K562 (cell line): Measurements from ENCODE around the gene ZDHHC8. TPM values are rescaled to one million over a fixed set of nuclear protein-coding genes. Genes with fewer than 3 reads are reported as not detected.
A peak's percentile ranks its signal among the peaks of the same experiment; 100 is the strongest.

Experiments used
- COPS2 ChIP-seq: fragments of 450-650 bp; conservative IDR thresholded peaks from 2 replicates; pipeline ENCODE4 v1.6.1; 2016; ENCODE audit warnings: mild to moderate bottlenecking, moderate library complexity
- E2F5 ChIP-seq: sonication (generic); formaldehyde crosslinking; IDR thresholded peaks from 2 replicates; pipeline ENCODE4 v1.8.0; 2022; ENCODE audit warnings: mild to moderate bottlenecking, missing genetic modification reagents
- RAD51 ChIP-seq: fragments of 450-650 bp; IDR thresholded peaks from 2 replicates; pipeline ENCODE4 v1.7.1; 2016; ENCODE audit warnings: low read depth, mild to moderate bottlenecking, borderline replicate concordance
- ZEB2 ChIP-seq: fragments of 450-650 bp; IDR thresholded peaks from 2 replicates; pipeline ENCODE4 v1.6.1; 2016
- ZKSCAN1 ChIP-seq: fragments of 150-350 bp; IDR thresholded peaks from 2 replicates; pipeline ENCODE4 v1.6.1; 2016; ENCODE audit warnings: low read depth, low read length
- ZNF12 ChIP-seq: sonication (generic); formaldehyde crosslinking; IDR thresholded peaks from 2 replicates; pipeline ENCODE4 v1.4.0; 2020; ENCODE audit warnings: mild to moderate bottlenecking, missing genetic modification reagents
- ZNF444 ChIP-seq: fragments of 250-450 bp; sonication (Bioruptor Pico); IDR thresholded peaks from 2 replicates; pipeline ENCODE4 v1.4.0; 2020; ENCODE audit warnings: mild to moderate bottlenecking, moderate library complexity
- ZNF639 ChIP-seq, 2 experiments: fragments of 200-800 bp in 1 of 2; sonication (Bioruptor generic) in 1 of 2; sonication (generic) in 1 of 2; formaldehyde crosslinking in 1 of 2; IDR thresholded peaks in 1 of 2; conservative IDR thresholded peaks in 1 of 2; 2 replicates each; pipeline versions ENCODE4 v1.5.0 to v1.6.1; 2016 to 2020; ENCODE audit warnings: missing compliant biosample characterization in 1 of 2, missing genetic modification characterization in 1 of 2, missing genetic modification reagents in 1 of 2
- polyA plus RNA-seq, 8 experiments: library from polyadenylated mRNA; depleted of rRNA in 4 of 8; stranded (reverse) in 5 of 8; unstranded in 3 of 8; fragments of >200 nt; fragmentation: Nextera tagmentation in 2 of 8; fragmentation: Illumina TruSeq in 1 of 8; extraction: Ambion mirVana in 2 of 8; extraction: Trizol in 1 of 8; gene quantifications; 2 replicates each; pipeline versions ENCODE4 v1.2.1 to v1.2.3, GENCODE V29; 2011 to 2014; ENCODE audit warnings: inconsistent platforms in 1 of 8, missing spikeins in 1 of 8
- total RNA-seq, 7 experiments: library from RNA; depleted of rRNA in 6 of 7; stranded (reverse); fragments of >200 nt in 6 of 7; fragmentation: Illumina TruSeq in 2 of 7; extraction: Trizol in 2 of 7; gene quantifications; 2 replicates each; pipeline versions ENCODE4 v1.2.1 to v1.2.3, GENCODE V29; 2011 to 2021; ENCODE audit warnings: low replicate concordance in 1 of 7
- TF ChIP-seq, protein P1 (sequence below): fragments of 250-450 bp; sonication (Bioruptor Pico); IDR thresholded peaks from 2 replicates; pipeline ENCODE4 v1.4.0; 2020
- TF ChIP-seq, protein P2 (sequence below): fragments of 450-650 bp; formaldehyde crosslinking; IDR thresholded peaks from 2 replicates; pipeline ENCODE4 v1.4.0; 2022; ENCODE audit warnings: mild to moderate bottlenecking, moderate library complexity
- TF ChIP-seq, protein P3 (sequence below): IDR thresholded peaks from 3 replicates; pipeline ENCODE4 v1.6.1; 2011; ENCODE audit warnings: borderline replicate concordance, mild to moderate bottlenecking, moderate library complexity; ENCODE audit not compliant: insufficient read length; ENCODE audit errors: extremely low read depth
- TF ChIP-seq, protein P4 (sequence below): fragments of 250-450 bp; sonication (Bioruptor Pico); IDR thresholded peaks from 2 replicates; pipeline ENCODE4 v1.5.0; 2020; ENCODE audit warnings: mild to moderate bottlenecking

Gene ZDHHC8
- total and polyA plus RNA-seq, 9 of the 15 experiments (the other 6 are each of a cell fraction or from before 2014, with no cell fraction given) = 0.04 to 109 (median 16.4) TPM

- TF ChIP-seq, protein P1, sequence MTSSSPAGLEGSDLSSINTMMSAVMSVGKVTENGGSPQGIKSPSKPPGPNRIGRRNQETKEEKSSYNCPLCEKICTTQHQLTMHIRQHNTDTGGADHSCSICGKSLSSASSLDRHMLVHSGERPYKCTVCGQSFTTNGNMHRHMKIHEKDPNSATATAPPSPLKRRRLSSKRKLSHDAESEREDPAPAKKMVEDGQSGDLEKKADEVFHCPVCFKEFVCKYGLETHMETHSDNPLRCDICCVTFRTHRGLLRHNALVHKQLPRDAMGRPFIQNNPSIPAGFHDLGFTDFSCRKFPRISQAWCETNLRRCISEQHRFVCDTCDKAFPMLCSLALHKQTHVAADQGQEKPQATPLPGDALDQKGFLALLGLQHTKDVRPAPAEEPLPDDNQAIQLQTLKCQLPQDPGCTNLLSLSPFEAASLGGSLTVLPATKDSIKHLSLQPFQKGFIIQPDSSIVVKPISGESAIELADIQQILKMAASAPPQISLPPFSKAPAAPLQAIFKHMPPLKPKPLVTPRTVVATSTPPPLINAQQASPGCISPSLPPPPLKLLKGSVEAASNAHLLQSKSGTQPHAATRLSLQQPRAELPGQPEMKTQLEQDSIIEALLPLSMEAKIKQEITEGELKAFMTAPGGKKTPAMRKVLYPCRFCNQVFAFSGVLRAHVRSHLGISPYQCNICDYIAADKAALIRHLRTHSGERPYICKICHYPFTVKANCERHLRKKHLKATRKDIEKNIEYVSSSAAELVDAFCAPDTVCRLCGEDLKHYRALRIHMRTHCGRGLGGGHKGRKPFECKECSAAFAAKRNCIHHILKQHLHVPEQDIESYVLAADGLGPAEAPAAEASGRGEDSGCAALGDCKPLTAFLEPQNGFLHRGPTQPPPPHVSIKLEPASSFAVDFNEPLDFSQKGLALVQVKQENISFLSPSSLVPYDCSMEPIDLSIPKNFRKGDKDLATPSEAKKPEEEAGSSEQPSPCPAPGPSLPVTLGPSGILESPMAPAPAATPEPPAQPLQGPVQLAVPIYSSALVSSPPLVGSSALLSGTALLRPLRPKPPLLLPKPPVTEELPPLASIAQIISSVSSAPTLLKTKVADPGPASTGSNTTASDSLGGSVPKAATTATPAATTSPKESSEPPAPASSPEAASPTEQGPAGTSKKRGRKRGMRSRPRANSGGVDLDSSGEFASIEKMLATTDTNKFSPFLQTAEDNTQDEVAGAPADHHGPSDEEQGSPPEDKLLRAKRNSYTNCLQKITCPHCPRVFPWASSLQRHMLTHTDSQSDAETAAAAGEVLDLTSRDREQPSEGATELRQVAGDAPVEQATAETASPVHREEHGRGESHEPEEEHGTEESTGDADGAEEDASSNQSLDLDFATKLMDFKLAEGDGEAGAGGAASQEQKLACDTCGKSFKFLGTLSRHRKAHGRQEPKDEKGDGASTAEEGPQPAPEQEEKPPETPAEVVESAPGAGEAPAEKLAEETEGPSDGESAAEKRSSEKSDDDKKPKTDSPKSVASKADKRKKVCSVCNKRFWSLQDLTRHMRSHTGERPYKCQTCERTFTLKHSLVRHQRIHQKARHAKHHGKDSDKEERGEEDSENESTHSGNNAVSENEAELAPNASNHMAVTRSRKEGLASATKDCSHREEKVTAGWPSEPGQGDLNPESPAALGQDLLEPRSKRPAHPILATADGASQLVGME = 0 out of 2 replicates have a peak, but pooled peaks have one; percentile 51
- TF ChIP-seq COPS2 = no peak
- TF ChIP-seq, protein P2, sequence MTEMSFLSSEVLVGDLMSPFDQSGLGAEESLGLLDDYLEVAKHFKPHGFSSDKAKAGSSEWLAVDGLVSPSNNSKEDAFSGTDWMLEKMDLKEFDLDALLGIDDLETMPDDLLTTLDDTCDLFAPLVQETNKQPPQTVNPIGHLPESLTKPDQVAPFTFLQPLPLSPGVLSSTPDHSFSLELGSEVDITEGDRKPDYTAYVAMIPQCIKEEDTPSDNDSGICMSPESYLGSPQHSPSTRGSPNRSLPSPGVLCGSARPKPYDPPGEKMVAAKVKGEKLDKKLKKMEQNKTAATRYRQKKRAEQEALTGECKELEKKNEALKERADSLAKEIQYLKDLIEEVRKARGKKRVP (CRISPR knock-in tag) = no peak
- TF ChIP-seq, protein P3, sequence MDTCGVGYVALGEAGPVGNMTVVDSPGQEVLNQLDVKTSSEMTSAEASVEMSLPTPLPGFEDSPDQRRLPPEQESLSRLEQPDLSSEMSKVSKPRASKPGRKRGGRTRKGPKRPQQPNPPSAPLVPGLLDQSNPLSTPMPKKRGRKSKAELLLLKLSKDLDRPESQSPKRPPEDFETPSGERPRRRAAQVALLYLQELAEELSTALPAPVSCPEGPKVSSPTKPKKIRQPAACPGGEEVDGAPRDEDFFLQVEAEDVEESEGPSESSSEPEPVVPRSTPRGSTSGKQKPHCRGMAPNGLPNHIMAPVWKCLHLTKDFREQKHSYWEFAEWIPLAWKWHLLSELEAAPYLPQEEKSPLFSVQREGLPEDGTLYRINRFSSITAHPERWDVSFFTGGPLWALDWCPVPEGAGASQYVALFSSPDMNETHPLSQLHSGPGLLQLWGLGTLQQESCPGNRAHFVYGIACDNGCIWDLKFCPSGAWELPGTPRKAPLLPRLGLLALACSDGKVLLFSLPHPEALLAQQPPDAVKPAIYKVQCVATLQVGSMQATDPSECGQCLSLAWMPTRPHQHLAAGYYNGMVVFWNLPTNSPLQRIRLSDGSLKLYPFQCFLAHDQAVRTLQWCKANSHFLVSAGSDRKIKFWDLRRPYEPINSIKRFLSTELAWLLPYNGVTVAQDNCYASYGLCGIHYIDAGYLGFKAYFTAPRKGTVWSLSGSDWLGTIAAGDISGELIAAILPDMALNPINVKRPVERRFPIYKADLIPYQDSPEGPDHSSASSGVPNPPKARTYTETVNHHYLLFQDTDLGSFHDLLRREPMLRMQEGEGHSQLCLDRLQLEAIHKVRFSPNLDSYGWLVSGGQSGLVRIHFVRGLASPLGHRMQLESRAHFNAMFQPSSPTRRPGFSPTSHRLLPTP = no peak
- peak; percentile 77 for TF ChIP-seq RAD51
- TF ChIP-seq ZEB2 = no peak
- no peak for TF ChIP-seq ZNF444
- TF ChIP-seq ZNF639 (CRISPR knock-in tag; conservative IDR thresholded peaks at IDR 0.05 in 1 of 2, IDR thresholded peaks at IDR 0.05 in 1 of 2) = no peak
- no peak for TF ChIP-seq E2F5 (CRISPR knock-in tag)
- TF ChIP-seq ZKSCAN1 = no peak
- TF ChIP-seq, protein P4, sequence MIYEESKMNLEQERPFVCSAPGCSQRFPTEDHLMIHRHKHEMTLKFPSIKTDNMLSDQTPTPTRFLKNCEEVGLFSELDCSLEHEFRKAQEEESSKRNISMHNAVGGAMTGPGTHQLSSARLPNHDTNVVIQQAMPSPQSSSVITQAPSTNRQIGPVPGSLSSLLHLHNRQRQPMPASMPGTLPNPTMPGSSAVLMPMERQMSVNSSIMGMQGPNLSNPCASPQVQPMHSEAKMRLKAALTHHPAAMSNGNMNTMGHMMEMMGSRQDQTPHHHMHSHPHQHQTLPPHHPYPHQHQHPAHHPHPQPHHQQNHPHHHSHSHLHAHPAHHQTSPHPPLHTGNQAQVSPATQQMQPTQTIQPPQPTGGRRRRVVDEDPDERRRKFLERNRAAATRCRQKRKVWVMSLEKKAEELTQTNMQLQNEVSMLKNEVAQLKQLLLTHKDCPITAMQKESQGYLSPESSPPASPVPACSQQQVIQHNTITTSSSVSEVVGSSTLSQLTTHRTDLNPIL (CRISPR knock-in tag) = no peak
- TF ChIP-seq ZNF12 (CRISPR knock-in tag) = no peak
These were observed 63.3 kb downstream of the ZDHHC8 start (continued) for GRCh38 chr22:20194681-20195593.
